Gastrocnemius medialis (tissue), 4 donors: ENCODE data around the gene ZDHHC21. TPM values are rescaled to one million over a fixed set of nuclear protein-coding genes. Genes with fewer than 3 reads are reported as not detected.

Experiments
- ATAC-seq, 2 donors: fragments of 150-250 bp; one replicate each; pipeline ENCODE4 v1.9.1; 2016
- DNase-seq, 2 donors: peaks; one replicate each; pipeline ENCODE4 v3.0.0-alpha.2; 2019
- H3K27ac ChIP-seq, 4 donors: fragments of 200-600 bp; sonication (generic); 1 replicate in 1 of 4; 2 replicates in 3 of 4; pipeline ENCODE4 v1.5.1; 2016 to 2018; ENCODE audit warnings: mild to moderate bottlenecking in 2 of 4, moderate library complexity in 1 of 4
- H3K27me3 ChIP-seq, 3 donors: fragments of 200-600 bp; sonication (generic) in 2 of 3; 1 replicate in 1 of 3; 2 replicates in 2 of 3; pipeline versions ENCODE4 v1.5.1 to v1.6.0; 2016 to 2019; ENCODE audit warnings: mild to moderate bottlenecking in 1 of 3, moderate library complexity in 1 of 3
- H3K36me3 ChIP-seq, 2 donors: fragments of 200-600 bp; sonication (generic) in 1 of 2; one replicate each; pipeline ENCODE4 v1.5.1; 2017 to 2018
- H3K4me1 ChIP-seq, 2 donors: fragments of 200-600 bp; sonication (generic) in 1 of 2; one replicate each; pipeline ENCODE4 v1.5.1; 2016 to 2017; ENCODE audit warnings: mild to moderate bottlenecking in 2 of 2
- H3K4me3 ChIP-seq, 4 donors: fragments of 200-600 bp; sonication (generic) in 3 of 4; 1 replicate in 1 of 4; 2 replicates in 3 of 4; pipeline ENCODE4 v1.5.1; 2016 to 2019; ENCODE audit warnings: mild to moderate bottlenecking in 2 of 4
- H3K9me3 ChIP-seq, 3 donors: fragments of 200-600 bp; sonication (generic) in 2 of 3; 1 replicate in 1 of 3; 2 replicates in 2 of 3; pipeline ENCODE4 v1.5.1; 2016 to 2019
- POLR2A ChIP-seq, 2 donors: fragments of 450-650 bp; IDR thresholded peaks; one replicate each; pipeline ENCODE4 v1.6.1; 2017; ENCODE audit warnings: antibody characterized with exemption in 2 of 2, mild to moderate bottlenecking in 2 of 2, moderate library complexity in 2 of 2
- in situ Hi-C, 4 donors: fragments of 200-750 bp; cut with MboI; loops; one replicate each; pipeline versions ENCODE4 v1.15.0 to v1.8.0; 2017; ENCODE audit warnings: low sequenced_read_pairs in 4 of 4
- intact Hi-C: fragments of 100-400 bp; cut with DNase I; formaldehyde crosslinking; loops from one replicate; pipeline ENCODE4 v1.15.1; 2023; ENCODE audit warnings: low total_unique reads
- total RNA-seq, 4 donors: library from RNA; depleted of rRNA; stranded (reverse); fragments of >200 nt; gene quantifications; one replicate each; pipeline versions ENCODE4 v1.1.0 to v1.2.3, GENCODE V29; 2016
- TF ChIP-seq, protein P1 (sequence below), 5 experiments: fragments of 450-650 bp in 3 of 5; fragments of 200-600 bp in 2 of 5; sonication (generic) in 2 of 5; IDR thresholded peaks in 4 of 5; conservative IDR thresholded peaks in 1 of 5; 1 replicate in 4 of 5; 2 replicates in 1 of 5; pipeline ENCODE4 v1.5.1; 2016 to 2019; ENCODE audit warnings: antibody characterized with exemption in 5 of 5, mild to moderate bottlenecking in 3 of 5, moderate library complexity in 3 of 5

Gene ZDHHC21
- total RNA-seq, 4 donors from 2014 or later, result 3.7 to 15.9 (median 6.1) TPM

DNA sequence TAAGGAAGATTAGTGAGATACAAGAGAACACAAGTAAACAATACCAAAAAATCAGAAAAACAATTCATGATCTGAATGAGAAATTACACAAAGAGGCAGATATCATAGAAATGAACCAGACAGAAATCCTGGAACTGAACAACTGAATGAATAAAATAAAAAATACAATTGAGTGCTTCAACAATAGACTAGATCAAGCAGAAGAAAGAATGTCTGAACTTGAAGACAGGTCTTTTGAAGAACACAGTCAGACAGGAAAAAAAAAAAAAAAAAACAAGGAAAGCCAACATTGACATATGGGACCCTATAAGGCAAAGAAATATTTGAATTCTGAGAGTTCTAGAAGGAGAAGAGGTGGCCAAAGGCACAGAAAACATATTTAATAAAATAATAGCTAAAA lies 115.2 kb downstream of the ZDHHC21 start:
- intact Hi-C loops, result no loop called here

DNA sequence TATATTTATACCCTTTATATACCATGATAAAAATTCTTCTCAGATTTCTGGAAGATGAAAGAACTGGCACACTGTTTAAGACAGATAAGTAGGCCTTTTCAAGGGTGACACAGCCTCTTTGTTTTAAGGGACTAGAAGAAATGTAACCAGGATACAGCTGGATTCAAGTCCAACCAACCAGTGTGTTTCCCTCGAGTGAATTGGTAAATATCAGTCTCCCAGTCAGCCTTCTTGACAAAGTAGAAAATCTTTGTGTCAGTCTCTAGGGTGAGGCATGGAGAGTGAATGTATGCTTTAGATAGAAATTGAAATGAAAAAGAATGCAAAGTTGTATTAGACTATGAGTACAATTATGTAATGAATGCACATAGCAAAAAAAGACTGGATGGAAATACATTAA lies 119.1 kb downstream of the ZDHHC21 start:
- H3K9me3 ChIP-seq, result no peaks in the 10 kb centered on the region
- ATAC-seq (no peak), DNase-seq (no peak)
- no peak overlapping the region for H3K4me3 ChIP-seq
- TF ChIP-seq, protein P1, sequence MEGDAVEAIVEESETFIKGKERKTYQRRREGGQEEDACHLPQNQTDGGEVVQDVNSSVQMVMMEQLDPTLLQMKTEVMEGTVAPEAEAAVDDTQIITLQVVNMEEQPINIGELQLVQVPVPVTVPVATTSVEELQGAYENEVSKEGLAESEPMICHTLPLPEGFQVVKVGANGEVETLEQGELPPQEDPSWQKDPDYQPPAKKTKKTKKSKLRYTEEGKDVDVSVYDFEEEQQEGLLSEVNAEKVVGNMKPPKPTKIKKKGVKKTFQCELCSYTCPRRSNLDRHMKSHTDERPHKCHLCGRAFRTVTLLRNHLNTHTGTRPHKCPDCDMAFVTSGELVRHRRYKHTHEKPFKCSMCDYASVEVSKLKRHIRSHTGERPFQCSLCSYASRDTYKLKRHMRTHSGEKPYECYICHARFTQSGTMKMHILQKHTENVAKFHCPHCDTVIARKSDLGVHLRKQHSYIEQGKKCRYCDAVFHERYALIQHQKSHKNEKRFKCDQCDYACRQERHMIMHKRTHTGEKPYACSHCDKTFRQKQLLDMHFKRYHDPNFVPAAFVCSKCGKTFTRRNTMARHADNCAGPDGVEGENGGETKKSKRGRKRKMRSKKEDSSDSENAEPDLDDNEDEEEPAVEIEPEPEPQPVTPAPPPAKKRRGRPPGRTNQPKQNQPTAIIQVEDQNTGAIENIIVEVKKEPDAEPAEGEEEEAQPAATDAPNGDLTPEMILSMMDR (IDR thresholded peaks at IDR 0.05 in 4 of 5, conservative IDR thresholded peaks at IDR 0.05 in 1 of 5), result no peak
- TF ChIP-seq POLR2A (IDR thresholded peaks at IDR 0.05), result no peak
- no peaks in the 10 kb centered on the region for H3K36me3 ChIP-seq
- H3K4me1 ChIP-seq, result no peaks in the 10 kb centered on the region
- no peaks in the 10 kb centered on the region for H3K27me3 ChIP-seq
- intact Hi-C loops (no loop called here), in situ Hi-C loops (no loop called here)
- H3K27ac ChIP-seq, result no peak overlapping the region

More for the DNA sequence above, 115.2 kb downstream of the ZDHHC21 start:
- no peaks in the 10 kb centered on the region for H3K9me3 ChIP-seq
- no peak overlapping the region for H3K4me3 ChIP-seq
- ATAC-seq (no peak), DNase-seq (no peak)
- no peak overlapping the region for H3K27ac ChIP-seq
- no peaks in the 10 kb centered on the region for H3K36me3 ChIP-seq
- in situ Hi-C loops, result no loop called here
- no peaks in the 10 kb centered on the region for H3K4me1 ChIP-seq
- H3K27me3 ChIP-seq, result no peaks in the 10 kb centered on the region
- TF ChIP-seq, protein P1 (IDR thresholded peaks at IDR 0.05 in 4 of 5, conservative IDR thresholded peaks at IDR 0.05 in 1 of 5), result no peak
- TF ChIP-seq POLR2A (IDR thresholded peaks at IDR 0.05), result no peak

DNA sequence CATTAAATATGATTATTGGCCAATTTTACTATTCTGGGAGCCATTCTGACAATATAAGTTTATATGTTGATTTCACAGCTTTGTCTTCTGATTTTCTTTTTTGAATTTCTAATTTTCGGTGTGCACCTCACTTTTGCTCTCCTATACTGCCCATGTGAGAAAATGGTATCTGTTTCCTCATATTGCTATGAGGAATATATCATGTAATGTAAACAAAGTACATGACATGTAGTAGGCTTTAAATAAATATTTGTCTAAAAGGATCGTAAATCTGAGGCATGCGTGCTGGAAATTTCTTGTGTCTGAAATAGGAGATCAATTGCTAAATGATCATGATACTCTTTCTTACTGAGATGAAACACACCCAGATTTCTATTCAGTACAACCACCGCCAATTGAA lies 119.9 kb downstream of the ZDHHC21 start:
- no peak for ATAC-seq
- intact Hi-C loops (no loop called here), in situ Hi-C loops (no loop called here)
- no peaks in the 10 kb centered on the region for H3K36me3 ChIP-seq
- no peaks in the 10 kb centered on the region for H3K4me1 ChIP-seq
- H3K27me3 ChIP-seq, result no peaks in the 10 kb centered on the region
- no peaks in the 10 kb centered on the region for H3K9me3 ChIP-seq
- H3K4me3 ChIP-seq, result no peak overlapping the region
- no peak for DNase-seq
- no peak for TF ChIP-seq POLR2A (IDR thresholded peaks at IDR 0.05)
- TF ChIP-seq, protein P1 (IDR thresholded peaks at IDR 0.05 in 4 of 5, conservative IDR thresholded peaks at IDR 0.05 in 1 of 5), result no peak
- no peak overlapping the region for H3K27ac ChIP-seq

DNA sequence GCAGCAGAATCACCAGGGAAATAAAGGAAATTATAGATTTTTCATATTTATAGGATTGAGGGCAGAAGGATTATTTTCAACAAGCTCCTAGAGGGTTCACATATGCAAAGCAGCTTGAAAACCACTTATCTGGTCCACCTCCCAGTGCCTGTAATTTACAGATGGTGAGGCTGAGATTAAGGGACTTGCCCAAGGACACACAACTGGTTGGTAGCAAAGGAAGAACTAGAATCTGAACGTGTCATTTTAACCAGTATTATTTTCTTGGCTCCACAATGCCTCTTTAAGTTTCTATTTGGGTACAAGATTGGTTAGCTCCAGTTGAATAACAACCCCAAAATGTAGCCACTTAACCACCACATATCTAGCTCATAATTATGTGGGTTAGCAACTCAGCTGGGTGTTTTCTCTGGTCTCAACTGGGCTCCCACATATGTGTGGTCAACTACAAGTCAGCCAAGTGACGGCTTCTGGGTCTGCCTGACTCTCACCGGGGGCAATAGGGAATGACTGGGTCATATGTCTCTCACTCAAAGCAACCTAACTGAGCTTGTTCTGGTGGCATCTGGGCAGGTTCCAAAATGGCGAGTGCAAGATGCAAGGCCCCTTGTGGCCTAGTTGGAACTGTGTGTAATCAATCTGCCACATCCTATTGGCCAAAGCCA lies 127.7 kb downstream of the ZDHHC21 start:
- H3K4me3 ChIP-seq, result no peak overlapping the region
- no peak overlapping the region for H3K27ac ChIP-seq
- in situ Hi-C loops, result no loop called here
- DNase-seq (no peak), ATAC-seq (no peak)
- no peaks in the 10 kb centered on the region for H3K9me3 ChIP-seq
- no peaks in the 10 kb centered on the region for H3K4me1 ChIP-seq
- TF ChIP-seq POLR2A (IDR thresholded peaks at IDR 0.05), result no peak
- TF ChIP-seq, protein P1 (IDR thresholded peaks at IDR 0.05 in 4 of 5, conservative IDR thresholded peaks at IDR 0.05 in 1 of 5), result no peak
- H3K36me3 ChIP-seq, result no peaks in the 10 kb centered on the region
- intact Hi-C loops, result no loop called here
- no peaks in the 10 kb centered on the region for H3K27me3 ChIP-seq
